Measurements from ENCODE around the gene AMPD2. TPM values are rescaled to one million over a fixed set of nuclear protein-coding genes. Genes with fewer than 3 reads are reported as not detected.

AMPD2 gene
- total RNA-seq, 6 donors from 2014 or later = 39.5 to 183 (median 58.9) TPM

- no peak overlapping the region for H3K4me3 ChIP-seq
- no peak overlapping the region for H3K27ac ChIP-seq
- no peak for DNase-seq
- no peaks in the 10 kb centered on the region for H3K9me3 ChIP-seq
- H3K4me1 ChIP-seq = peaks cover 0 to 8% (median 6%) of the 10 kb centered on the region in 4 donors
- H3K36me3 ChIP-seq = peaks cover under 1 to 6% (median 5%) of the 10 kb centered on the region in 4 donors
- 67 to 76% methylated on average over 5 to 9 of the region's 9 CpGs for WGBS, 2 donors
- TF ChIP-seq POLR2A (IDR thresholded peaks at IDR 0.05) (no peak), POLR2AphosphoS5 (IDR thresholded peaks at IDR 0.05) (no peak), EP300 (IDR thresholded peaks at IDR 0.05) (no peak)
- TF ChIP-seq, protein P1, sequence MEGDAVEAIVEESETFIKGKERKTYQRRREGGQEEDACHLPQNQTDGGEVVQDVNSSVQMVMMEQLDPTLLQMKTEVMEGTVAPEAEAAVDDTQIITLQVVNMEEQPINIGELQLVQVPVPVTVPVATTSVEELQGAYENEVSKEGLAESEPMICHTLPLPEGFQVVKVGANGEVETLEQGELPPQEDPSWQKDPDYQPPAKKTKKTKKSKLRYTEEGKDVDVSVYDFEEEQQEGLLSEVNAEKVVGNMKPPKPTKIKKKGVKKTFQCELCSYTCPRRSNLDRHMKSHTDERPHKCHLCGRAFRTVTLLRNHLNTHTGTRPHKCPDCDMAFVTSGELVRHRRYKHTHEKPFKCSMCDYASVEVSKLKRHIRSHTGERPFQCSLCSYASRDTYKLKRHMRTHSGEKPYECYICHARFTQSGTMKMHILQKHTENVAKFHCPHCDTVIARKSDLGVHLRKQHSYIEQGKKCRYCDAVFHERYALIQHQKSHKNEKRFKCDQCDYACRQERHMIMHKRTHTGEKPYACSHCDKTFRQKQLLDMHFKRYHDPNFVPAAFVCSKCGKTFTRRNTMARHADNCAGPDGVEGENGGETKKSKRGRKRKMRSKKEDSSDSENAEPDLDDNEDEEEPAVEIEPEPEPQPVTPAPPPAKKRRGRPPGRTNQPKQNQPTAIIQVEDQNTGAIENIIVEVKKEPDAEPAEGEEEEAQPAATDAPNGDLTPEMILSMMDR (IDR thresholded peaks at IDR 0.05) = no peak
- peak in 1 of 2 donors; percentile 62 for ATAC-seq (ENCODE audit: low FRiP score in 2 of 2)
- no peaks in the 10 kb centered on the region for H3K27me3 ChIP-seq
Observed at GRCh38 chr1:109636201-109636952, 16.7 kb downstream of the AMPD2 start.

DNA sequence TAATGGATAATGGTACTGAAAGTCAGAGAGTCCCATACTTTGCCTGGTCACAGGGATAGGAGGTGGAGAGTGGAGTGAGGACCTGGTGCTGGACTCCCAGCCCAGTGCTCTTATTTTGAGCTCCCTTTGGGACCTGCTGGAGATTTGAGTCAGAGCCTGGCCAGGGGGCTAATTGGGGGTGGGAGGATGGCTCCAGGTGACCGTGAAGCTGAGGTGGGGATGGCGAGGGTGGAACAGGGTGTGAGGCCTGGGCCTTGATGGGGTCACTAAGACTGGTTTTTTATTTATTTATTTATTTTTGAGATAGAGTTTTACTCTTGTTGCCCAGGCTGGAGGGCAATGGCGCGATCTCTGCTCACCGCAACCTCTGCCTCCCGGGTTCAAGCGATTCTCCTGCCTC, 17.8 kb downstream of the AMPD2 start:
- ATAC-seq (ENCODE audit: low FRiP score in 2 of 2) (no peak), DNase-seq (no peak)
- 94 to 95% methylated on average over 7 of the region's 7 CpGs for WGBS, 2 donors
- Histone ChIP-seq H3K4me1 (peaks cover 0 to 8% (median 6%) of the 10 kb centered on the region in 4 donors), H3K27ac (no peak overlapping the region), H3K9me3 (no peaks in the 10 kb centered on the region), H3K36me3 (no peaks in the 10 kb centered on the region), H3K4me3 (no peak overlapping the region), H3K27me3 (no peaks in the 10 kb centered on the region)
- TF ChIP-seq, protein P1 (IDR thresholded peaks at IDR 0.05) = no peak
- no peak for TF ChIP-seq EP300 (IDR thresholded peaks at IDR 0.05)
- TF ChIP-seq POLR2AphosphoS5 (IDR thresholded peaks at IDR 0.05) = no peak
- TF ChIP-seq POLR2A (IDR thresholded peaks at IDR 0.05) = no peak

DNA sequence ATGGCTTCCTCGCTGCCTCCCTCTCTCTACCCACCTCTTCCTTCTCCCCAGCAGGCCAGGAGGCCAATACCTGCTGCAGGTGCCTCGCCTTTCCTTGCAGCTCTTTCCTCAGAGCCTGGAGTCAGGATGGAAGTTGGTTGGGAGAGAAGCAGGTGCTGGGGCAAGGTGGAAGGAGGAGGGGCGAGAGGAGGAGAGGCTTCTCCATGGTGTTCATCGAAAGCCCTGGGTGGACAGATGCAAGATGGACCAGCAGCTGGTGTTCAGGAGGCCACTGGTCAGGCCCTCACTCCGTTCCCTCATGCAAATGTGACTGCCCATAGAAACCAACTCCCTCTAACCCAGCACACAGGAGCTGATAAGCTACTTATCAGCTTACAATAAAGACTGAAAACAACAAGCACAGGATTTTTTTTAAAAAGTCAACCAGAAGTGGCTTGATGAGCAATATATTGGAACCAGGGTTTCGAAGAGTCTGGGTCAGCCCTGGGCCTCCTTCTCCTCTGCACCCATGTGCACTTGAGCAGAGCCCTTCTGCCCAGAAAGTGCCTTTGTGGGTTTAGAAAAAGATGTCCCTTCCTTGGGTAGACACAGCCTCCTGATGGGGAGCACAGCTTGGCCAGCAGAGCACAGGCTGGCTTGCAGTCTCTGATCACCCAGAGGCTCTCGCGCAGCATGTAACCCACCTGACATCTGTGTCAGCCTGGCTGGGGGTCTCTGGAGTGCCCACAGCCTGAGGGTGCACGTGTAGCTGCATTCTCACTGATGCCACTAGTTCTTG, 19.6 kb downstream of the AMPD2 start:
- 83 to 88% methylated on average over 5 to 9 of the region's 9 CpGs for WGBS, 2 donors
- H3K36me3 ChIP-seq = no peaks in the 10 kb centered on the region
- ATAC-seq (ENCODE audit: low FRiP score in 2 of 2) (no peak), DNase-seq (peak in 1 of 2 donors; percentile 24)
- TF ChIP-seq POLR2AphosphoS5 (IDR thresholded peaks at IDR 0.05) (no peak), POLR2A (IDR thresholded peaks at IDR 0.05) (no peak), EP300 (IDR thresholded peaks at IDR 0.05) (no peak)
- TF ChIP-seq, protein P1 (IDR thresholded peaks at IDR 0.05) = no peak
- no peaks in the 10 kb centered on the region for H3K9me3 ChIP-seq
- H3K4me3 ChIP-seq = no peak overlapping the region
- H3K4me1 ChIP-seq = peaks cover 0 to 16% (median 13%) of the 10 kb centered on the region in 4 donors
- H3K27ac ChIP-seq = no peak overlapping the region
- H3K27me3 ChIP-seq = no peaks in the 10 kb centered on the region

DNA sequence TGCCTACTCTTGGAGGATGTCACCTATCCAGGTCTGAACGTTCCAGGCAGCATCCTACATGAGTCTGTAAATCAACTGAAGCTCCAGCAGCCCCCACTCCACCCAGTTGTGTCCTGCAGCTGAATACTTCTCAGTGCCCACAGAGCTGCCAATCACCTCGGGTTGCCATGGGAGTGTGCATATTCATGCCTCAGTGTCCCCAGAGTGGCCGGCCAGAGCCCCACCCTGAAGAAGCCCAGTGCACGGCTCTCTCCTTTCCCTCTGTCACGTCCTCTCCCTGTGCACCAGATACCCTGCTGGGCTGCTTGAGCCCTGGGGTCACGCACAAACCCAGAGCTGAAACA, 20.2 kb downstream of the AMPD2 start:
- Histone ChIP-seq H3K4me3 (no peak overlapping the region), H3K36me3 (no peaks in the 10 kb centered on the region), H3K27ac (no peak overlapping the region), H3K27me3 (no peaks in the 10 kb centered on the region), H3K4me1 (peaks cover 0 to 16% (median 13%) of the 10 kb centered on the region in 4 donors), H3K9me3 (no peaks in the 10 kb centered on the region)
- no peak for ATAC-seq (ENCODE audit: low FRiP score in 2 of 2)
- TF ChIP-seq, protein P1 (IDR thresholded peaks at IDR 0.05) = no peak
- TF ChIP-seq POLR2A (IDR thresholded peaks at IDR 0.05) (no peak), POLR2AphosphoS5 (IDR thresholded peaks at IDR 0.05) (no peak), EP300 (IDR thresholded peaks at IDR 0.05) (no peak)
- DNase-seq = peak in 1 of 2 donors; percentile 8
- WGBS, 2 donors = 46 to 100% methylated on average over 1 to 6 of the region's 6 CpGs

All from upper lobe of left lung (tissue), 6 donors.